Epithelial cell of proximal tubule (primary cell): ENCODE data around the gene TRIM23. TPM values are rescaled to one million over a fixed set of nuclear protein-coding genes. Genes with fewer than 3 reads are reported as not detected.

Experiments
- DNase-seq: peaks from one replicate; pipeline ENCODE4 v3.0.0-alpha.2; 2011; ENCODE audit warnings: low read depth
- H3K4me3 ChIP-seq: 2 replicates; pipeline ENCODE4 v1.5.1; 2011; ENCODE audit warnings: low read depth, mild to moderate bottlenecking, low read length
- total RNA-seq: library from RNA; depleted of rRNA; stranded (reverse); fragments of >200 nt; gene quantifications from 2 replicates; pipeline ENCODE4 v1.2.3, GENCODE V29; 2015
- TF ChIP-seq, protein P1 (sequence below): conservative IDR thresholded peaks from 2 replicates; pipeline ENCODE4 v1.5.1; 2012; ENCODE audit warnings: low read depth, mild to moderate bottlenecking, low read length

TRIM23 gene
- total RNA-seq, 1 donor from 2014 or later = 6.3 TPM

GRCh38 chr5:65566505-65566904, 57.6 kb downstream of the TRIM23 start:
- H3K4me3 ChIP-seq = no peak overlapping the region
- no peak for DNase-seq
- TF ChIP-seq, protein P1, sequence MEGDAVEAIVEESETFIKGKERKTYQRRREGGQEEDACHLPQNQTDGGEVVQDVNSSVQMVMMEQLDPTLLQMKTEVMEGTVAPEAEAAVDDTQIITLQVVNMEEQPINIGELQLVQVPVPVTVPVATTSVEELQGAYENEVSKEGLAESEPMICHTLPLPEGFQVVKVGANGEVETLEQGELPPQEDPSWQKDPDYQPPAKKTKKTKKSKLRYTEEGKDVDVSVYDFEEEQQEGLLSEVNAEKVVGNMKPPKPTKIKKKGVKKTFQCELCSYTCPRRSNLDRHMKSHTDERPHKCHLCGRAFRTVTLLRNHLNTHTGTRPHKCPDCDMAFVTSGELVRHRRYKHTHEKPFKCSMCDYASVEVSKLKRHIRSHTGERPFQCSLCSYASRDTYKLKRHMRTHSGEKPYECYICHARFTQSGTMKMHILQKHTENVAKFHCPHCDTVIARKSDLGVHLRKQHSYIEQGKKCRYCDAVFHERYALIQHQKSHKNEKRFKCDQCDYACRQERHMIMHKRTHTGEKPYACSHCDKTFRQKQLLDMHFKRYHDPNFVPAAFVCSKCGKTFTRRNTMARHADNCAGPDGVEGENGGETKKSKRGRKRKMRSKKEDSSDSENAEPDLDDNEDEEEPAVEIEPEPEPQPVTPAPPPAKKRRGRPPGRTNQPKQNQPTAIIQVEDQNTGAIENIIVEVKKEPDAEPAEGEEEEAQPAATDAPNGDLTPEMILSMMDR = no peak

- DNase-seq = no peak
- H3K4me3 ChIP-seq = peak overlapping the region; percentile 81
- TF ChIP-seq, protein P1 = no peak
Observed at GRCh38 chr5:65563777-65564176, 60.4 kb downstream of the TRIM23 start.

DNA sequence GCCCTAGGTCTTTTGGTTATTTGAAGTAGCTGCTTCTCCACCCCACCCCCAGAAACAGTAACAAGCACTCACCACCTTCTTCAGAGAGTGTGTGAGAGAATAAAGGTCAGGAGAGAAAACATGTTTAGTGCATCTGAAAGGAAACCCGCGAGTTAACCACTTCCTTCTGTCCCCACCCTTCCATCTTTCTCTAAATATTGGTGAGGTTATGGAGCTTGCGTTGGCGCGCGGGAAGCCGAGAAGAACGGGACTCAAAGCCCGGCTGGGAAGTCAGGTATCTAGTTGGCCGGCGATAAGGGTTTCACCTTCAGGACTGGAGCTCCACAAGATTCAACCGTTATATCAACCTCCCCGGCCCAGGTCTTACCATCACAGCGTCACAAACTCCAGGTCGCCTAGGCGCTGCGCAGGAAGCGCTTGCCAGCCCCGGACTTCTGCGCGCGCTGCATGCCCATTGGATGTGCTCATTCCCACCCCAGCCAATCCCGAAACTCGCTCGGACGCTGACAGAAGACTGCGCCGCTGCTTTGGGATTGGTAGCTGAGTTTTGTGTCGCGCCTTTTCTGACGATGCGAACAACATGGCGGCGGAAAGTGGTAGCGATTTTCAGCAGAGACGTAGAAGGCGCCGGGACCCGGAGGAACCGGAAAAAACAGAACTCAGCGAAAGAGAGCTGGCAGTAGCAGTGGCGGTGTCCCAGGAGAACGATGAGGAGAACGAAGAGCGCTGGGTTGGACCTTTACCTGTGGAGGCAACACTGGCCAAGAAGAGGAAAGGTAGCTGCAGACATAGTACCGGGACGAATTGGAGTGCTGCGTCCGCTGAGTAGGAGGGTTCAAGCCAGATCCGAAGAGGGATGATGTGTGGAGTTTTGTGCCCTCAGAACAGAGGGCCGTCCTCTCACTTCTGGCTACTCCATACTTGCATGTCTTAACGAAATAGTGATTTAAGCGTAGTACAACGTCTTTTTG, 61.1 kb downstream of the TRIM23 start, which contains the start of the genes CENPK and PPWD1:
Gene CENPK, minus strand, starts transcription at position 438 of the 971 bp plus-strand sequence. CDS start 8,261 bp downstream, outside the sequence.
Gene PPWD1, plus strand, starts transcription at position 566 of the 971 bp plus-strand sequence. Its CDS starts 15 bp downstream, at position 581.
- TF ChIP-seq, protein P1 = no peak
- peak within 1 kb of the TSS; percentile 81 for H3K4me3 ChIP-seq
- peak; percentile 57 for DNase-seq

DNA sequence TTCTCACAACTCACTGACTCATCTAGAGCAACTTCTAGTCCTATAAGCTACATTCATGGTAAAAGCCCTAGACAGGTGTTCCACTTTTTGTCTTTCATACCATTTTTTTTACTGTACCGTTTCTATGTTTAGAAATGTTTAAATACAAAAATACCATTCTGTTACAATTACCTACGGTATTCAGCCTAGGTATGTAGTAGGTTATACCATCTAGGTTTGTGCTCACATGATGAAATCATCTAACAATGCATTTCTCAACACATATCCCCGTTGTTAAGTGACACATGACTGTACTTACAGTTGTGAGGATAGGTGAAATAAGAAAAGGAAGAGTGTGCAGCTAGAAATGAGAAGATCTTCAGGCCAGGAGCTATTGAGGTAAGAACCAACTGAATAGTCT, 67.4 kb downstream of the TRIM23 start:
- TF ChIP-seq, protein P1 = no peak
- no peak overlapping the region for H3K4me3 ChIP-seq
- DNase-seq = no peak

DNA sequence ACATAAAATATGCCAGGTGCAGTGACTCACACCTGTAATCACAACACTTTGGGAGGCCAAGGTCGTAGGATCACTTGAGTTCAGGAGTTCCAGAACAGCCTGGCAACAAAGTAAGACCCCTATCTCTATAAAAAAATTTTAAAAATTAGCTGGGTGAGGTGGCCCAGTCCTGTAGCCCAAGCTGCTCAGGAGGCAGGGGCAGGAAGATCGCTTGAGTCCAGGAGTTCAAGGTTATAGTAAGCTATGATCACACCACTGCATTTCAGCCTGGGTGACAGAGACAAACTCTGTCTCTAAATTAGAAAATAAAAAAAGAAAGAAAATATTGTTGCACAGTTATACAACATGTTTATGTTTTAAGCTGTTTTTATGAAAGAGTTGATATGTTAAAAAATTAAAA, 68.0 kb downstream of the TRIM23 start:
- DNase-seq = no peak
- TF ChIP-seq, protein P1 = no peak
- H3K4me3 ChIP-seq = no peak overlapping the region

- TF ChIP-seq, protein P1 = no peak
- DNase-seq = no peak
- H3K4me3 ChIP-seq = no peak overlapping the region
Observed at GRCh38 chr5:65555287-65555686, 68.8 kb downstream of the TRIM23 start.
